SU-DHL-6 (cell line): ENCODE data around the gene GRIN2A.

ENCODE experiments used
- H2AFZ ChIP-seq: fragments of 200-600 bp; sonication (generic); 2 replicates; pipeline ENCODE4 v1.6.1; 2014; ENCODE audit warnings: low read depth, mild to moderate bottlenecking, moderate library complexity, mixed read lengths, antibody characterized with exemption, low read length; ENCODE audit not compliant: severe bottlenecking
- H3F3A ChIP-seq: fragments of 200-600 bp; shearing (Covaris generic); 2 replicates; pipeline ENCODE4 v1.6.0; 2016; ENCODE audit warnings: antibody characterized with exemption, mild to moderate bottlenecking; ENCODE audit not compliant: insufficient read depth
- H3K27ac ChIP-seq: fragments of 200-600 bp; sonication (generic); 2 replicates; pipeline ENCODE4 v1.5.1; 2016; ENCODE audit warnings: low read depth, mild to moderate bottlenecking, low read length, moderate library complexity, mixed read lengths
- H3K27me3 ChIP-seq: fragments of 200-600 bp; sonication (generic), shearing (Covaris generic); 2 replicates; pipeline ENCODE4 v1.6.0; 2014; ENCODE audit warnings: mild to moderate bottlenecking, low read length
- H3K36me3 ChIP-seq: fragments of 200-600 bp; sonication (generic); 2 replicates; pipeline ENCODE4 v1.6.1; 2014; ENCODE audit warnings: mild to moderate bottlenecking, low read length, mixed read lengths
- H3K4me2 ChIP-seq: fragments of 300-600, 200-600 bp; shearing (Covaris generic), sonication (generic); 2 replicates; pipeline ENCODE4 v1.6.0; 2014; ENCODE audit warnings: low read length, low read depth, mild to moderate bottlenecking; ENCODE audit not compliant: poor library complexity, severe bottlenecking
- H3K4me3 ChIP-seq: fragments of 200-600 bp; sonication (generic); 2 replicates; pipeline ENCODE4 v1.5.1; 2014; ENCODE audit warnings: antibody characterized with exemption, low read length, mild to moderate bottlenecking, mixed read lengths; ENCODE audit not compliant: insufficient read depth, poor library complexity, severe bottlenecking
- H3K79me2 ChIP-seq: fragments of 200-600 bp; sonication (generic); 2 replicates; pipeline ENCODE4 v1.6.1; 2014; ENCODE audit warnings: mild to moderate bottlenecking, low read length, moderate library complexity; ENCODE audit not compliant: insufficient read depth
- H3K9ac ChIP-seq: fragments of 200-600 bp; sonication (generic); 2 replicates; pipeline ENCODE4 v1.7.0; 2014; ENCODE audit warnings: mild to moderate bottlenecking, low read length
- H3K9me2 ChIP-seq: fragments of 200-600 bp; sonication (generic); replicated peaks from 2 replicates; pipeline ENCODE4 v1.6.1; 2014; ENCODE audit warnings: low read length; ENCODE audit not compliant: insufficient read depth
- H3K9me3 ChIP-seq: fragments of 200-600 bp; sonication (generic); 2 replicates; pipeline ENCODE4 v1.6.1; 2014; ENCODE audit warnings: low read length, mixed read lengths; ENCODE audit not compliant: insufficient read depth
- H4K20me1 ChIP-seq: fragments of 200-600 bp; sonication (generic); 2 replicates; pipeline ENCODE4 v1.6.1; 2014; ENCODE audit warnings: low read depth, mild to moderate bottlenecking, antibody characterized with exemption, low read length, moderate library complexity, mixed read lengths
- CTCF ChIP-seq: fragments of 200-600 bp; sonication (generic); IDR thresholded peaks from one replicate; pipeline ENCODE4 v1.5.1; 2017; ENCODE audit warnings: antibody characterized with exemption, mild to moderate bottlenecking, low read length, moderate library complexity; ENCODE audit not compliant: insufficient read depth, poor library complexity, severe bottlenecking
- EZH2phosphoT487 ChIP-seq: fragments of 200-600 bp; sonication (generic), shearing (Covaris generic); conservative IDR thresholded peaks from 2 replicates; pipeline ENCODE4 v1.6.1; 2018; ENCODE audit warnings: mild to moderate bottlenecking, antibody characterized with exemption, low read length, moderate library complexity, mixed read lengths

Gene GRIN2A

GRCh38 chr16:9713907-9714306, 468.3 kb downstream of the GRIN2A start:
- Histone ChIP-seq H3K27ac (no peak overlapping the region), H3K9me3 (no peaks in the 10 kb centered on the region), H3K4me2 (no peak overlapping the region), H2AFZ (no peak overlapping the region), H3K27me3 (no peaks in the 10 kb centered on the region), H3K4me3 (no peak overlapping the region), H3K79me2 (no peaks in the 10 kb centered on the region), H3F3A (no peaks in the 10 kb centered on the region), H3K9ac (no peak overlapping the region), H4K20me1 (no peaks in the 10 kb centered on the region), H3K9me2 (no peaks in the 10 kb centered on the region), H3K36me3 (no peaks in the 10 kb centered on the region)
- TF ChIP-seq CTCF (no peak), EZH2phosphoT487 (no peak)

- no peak overlapping the region for H3K4me2 ChIP-seq
- no peaks in the 10 kb centered on the region for H3K79me2 ChIP-seq
- H3F3A ChIP-seq = no peaks in the 10 kb centered on the region
- H3K9me2 ChIP-seq = no peaks in the 10 kb centered on the region
- no peaks in the 10 kb centered on the region for H4K20me1 ChIP-seq
- H3K9ac ChIP-seq = no peak overlapping the region
- H3K27ac ChIP-seq = no peak overlapping the region
- no peak for TF ChIP-seq CTCF
- no peak for TF ChIP-seq EZH2phosphoT487
- H3K36me3 ChIP-seq = no peaks in the 10 kb centered on the region
- no peaks in the 10 kb centered on the region for H3K9me3 ChIP-seq
- no peak overlapping the region for H3K4me3 ChIP-seq
- no peaks in the 10 kb centered on the region for H3K27me3 ChIP-seq
- no peak overlapping the region for H2AFZ ChIP-seq
Measured at GRCh38 chr16:9713156-9713555, 469.1 kb downstream of the GRIN2A start.

GRCh38 chr16:9708972-9709620, 473.1 kb downstream of the GRIN2A start:
- H3K9ac ChIP-seq = no peak overlapping the region
- H3K9me3 ChIP-seq = no peaks in the 10 kb centered on the region
- no peak overlapping the region for H3K4me2 ChIP-seq
- no peaks in the 10 kb centered on the region for H3K27me3 ChIP-seq
- H3K36me3 ChIP-seq = no peaks in the 10 kb centered on the region
- no peaks in the 10 kb centered on the region for H4K20me1 ChIP-seq
- no peaks in the 10 kb centered on the region for H3K9me2 ChIP-seq
- H2AFZ ChIP-seq = no peak overlapping the region
- H3K4me3 ChIP-seq = no peak overlapping the region
- no peaks in the 10 kb centered on the region for H3F3A ChIP-seq
- H3K79me2 ChIP-seq = no peaks in the 10 kb centered on the region
- H3K27ac ChIP-seq = no peak overlapping the region
- TF ChIP-seq EZH2phosphoT487 = no peak
- no peak for TF ChIP-seq CTCF
